Lower leg skin (tissue), 4 donors: ENCODE data around the gene FGF12. TPM values are rescaled to one million over a fixed set of nuclear protein-coding genes. Genes with fewer than 3 reads are reported as not detected.

ENCODE experiments used
- DNase-seq, 2 donors: peaks; one replicate each; pipeline ENCODE4 v3.0.0-alpha.2; 2019; ENCODE audit warnings: low spot score in 2 of 2
- H3K4me3 ChIP-seq: fragments of 200-600 bp; sonication (generic); 2 replicates; pipeline ENCODE4 v1.5.1; 2017; ENCODE audit warnings: mild to moderate bottlenecking, low read depth; ENCODE audit not compliant: poor library complexity, severe bottlenecking
- POLR2A ChIP-seq, 2 donors: fragments of 450-650 bp; IDR thresholded peaks; one replicate each; pipeline ENCODE4 v1.6.1; 2016 to 2017; ENCODE audit warnings: antibody characterized with exemption in 2 of 2, mild to moderate bottlenecking in 1 of 2, moderate library complexity in 1 of 2
- WGBS, 2 donors: methylation state at CpG; one replicate each; pipeline ENCODE4 v1.1.5; 2018; 5-methylcytosine and 5-hydroxymethylcytosine counted together
- intact Hi-C: fragments of 100-400 bp; cut with DNase I; formaldehyde crosslinking; loops from one replicate; pipeline ENCODE4 v1.15.0; 2023; ENCODE audit warnings: low total_unique reads
- total RNA-seq, 4 donors: library from RNA; depleted of rRNA; stranded (reverse); fragments of >200 nt; gene quantifications; one replicate each; pipeline ENCODE4 v1.1.0, GENCODE V29; 2016
- TF ChIP-seq, protein P1 (sequence below), 3 donors: fragments of 450-650 bp; IDR thresholded peaks; one replicate each; pipeline ENCODE4 v1.5.1; 2016; ENCODE audit warnings: antibody characterized with exemption in 3 of 3, mild to moderate bottlenecking in 3 of 3, moderate library complexity in 2 of 3

FGF12 gene
- total RNA-seq, 4 donors from 2014 or later, result 0.05 to 0.45 (median 0.19) TPM; not detected in 1

GRCh38 chr3:192408007-192408646 is 319.2 kb downstream of the FGF12 start:
- DNase-seq, result peak in 1 of 2 donors; percentile 80
- no peak overlapping the region for H3K4me3 ChIP-seq
- intact Hi-C loops, result no loop called here
- TF ChIP-seq, protein P1, sequence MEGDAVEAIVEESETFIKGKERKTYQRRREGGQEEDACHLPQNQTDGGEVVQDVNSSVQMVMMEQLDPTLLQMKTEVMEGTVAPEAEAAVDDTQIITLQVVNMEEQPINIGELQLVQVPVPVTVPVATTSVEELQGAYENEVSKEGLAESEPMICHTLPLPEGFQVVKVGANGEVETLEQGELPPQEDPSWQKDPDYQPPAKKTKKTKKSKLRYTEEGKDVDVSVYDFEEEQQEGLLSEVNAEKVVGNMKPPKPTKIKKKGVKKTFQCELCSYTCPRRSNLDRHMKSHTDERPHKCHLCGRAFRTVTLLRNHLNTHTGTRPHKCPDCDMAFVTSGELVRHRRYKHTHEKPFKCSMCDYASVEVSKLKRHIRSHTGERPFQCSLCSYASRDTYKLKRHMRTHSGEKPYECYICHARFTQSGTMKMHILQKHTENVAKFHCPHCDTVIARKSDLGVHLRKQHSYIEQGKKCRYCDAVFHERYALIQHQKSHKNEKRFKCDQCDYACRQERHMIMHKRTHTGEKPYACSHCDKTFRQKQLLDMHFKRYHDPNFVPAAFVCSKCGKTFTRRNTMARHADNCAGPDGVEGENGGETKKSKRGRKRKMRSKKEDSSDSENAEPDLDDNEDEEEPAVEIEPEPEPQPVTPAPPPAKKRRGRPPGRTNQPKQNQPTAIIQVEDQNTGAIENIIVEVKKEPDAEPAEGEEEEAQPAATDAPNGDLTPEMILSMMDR (IDR thresholded peaks at IDR 0.05), result no peak
- no peak for TF ChIP-seq POLR2A (IDR thresholded peaks at IDR 0.05)
- WGBS, 2 donors, result 1 to 2% methylated on average over 45 to 50 of the region's 50 CpGs

DNA sequence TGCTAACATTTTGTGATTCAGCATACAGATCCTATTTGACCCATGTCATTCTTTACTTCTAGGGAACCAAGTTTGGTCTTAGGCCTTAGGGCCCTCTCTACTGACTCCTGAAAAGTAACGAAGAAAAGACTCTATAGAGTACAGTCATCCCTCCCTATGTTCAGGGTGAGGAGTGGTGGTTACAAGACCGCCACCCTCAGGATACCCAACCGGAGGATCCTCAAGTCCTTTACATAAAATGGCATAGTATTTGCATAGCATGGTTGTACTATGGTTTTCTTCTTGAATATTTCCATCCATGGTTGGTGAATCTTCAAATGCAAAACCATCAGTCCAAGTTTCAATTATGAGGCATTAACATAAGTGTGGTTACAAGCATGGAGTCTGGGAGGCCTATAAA is 327.6 kb downstream of the FGF12 start:
- 91 to 92% methylated on average over 3 of the region's 3 CpGs for WGBS, 2 donors
- no peak for DNase-seq
- TF ChIP-seq, protein P1 (IDR thresholded peaks at IDR 0.05), result no peak
- H3K4me3 ChIP-seq, result no peak overlapping the region
- intact Hi-C loops, result no loop called here

DNA sequence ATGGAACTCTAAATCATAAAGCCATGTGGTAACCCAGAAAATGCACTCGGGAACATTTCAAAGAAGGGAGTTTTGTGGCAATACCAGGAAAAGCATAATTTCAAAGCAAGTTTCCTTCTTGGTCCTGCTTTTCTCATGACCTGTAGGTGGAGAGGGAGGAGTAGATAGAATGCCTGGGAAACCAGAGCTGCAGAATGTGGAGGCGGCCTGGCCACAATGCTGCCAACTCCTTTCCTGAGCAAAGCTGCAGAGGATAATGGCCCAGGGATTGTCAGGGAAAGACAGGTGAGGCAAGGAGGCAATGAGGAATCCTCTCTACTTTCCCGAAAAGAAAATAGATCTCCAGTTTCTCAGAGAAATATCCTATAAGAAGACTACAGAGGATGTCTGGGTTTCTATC is 330.3 kb downstream of the FGF12 start:
- intact Hi-C loops, result no loop called here
- WGBS, 2 donors, result 87 to 90% methylated on average over 3 of the region's 3 CpGs
- DNase-seq, result no peak
- no peak for TF ChIP-seq POLR2A (IDR thresholded peaks at IDR 0.05)
- TF ChIP-seq, protein P1 (IDR thresholded peaks at IDR 0.05), result no peak
- no peak overlapping the region for H3K4me3 ChIP-seq

GRCh38 chr3:192395506-192395905 is 331.8 kb downstream of the FGF12 start:
- WGBS, 2 donors, result 43 to 54% methylated on average over 5 of the region's 5 CpGs
- no peak for TF ChIP-seq POLR2A (IDR thresholded peaks at IDR 0.05)
- TF ChIP-seq, protein P1 (IDR thresholded peaks at IDR 0.05), result no peak
- intact Hi-C loops, result no loop called here
- DNase-seq, result no peak
- H3K4me3 ChIP-seq, result no peak overlapping the region

GRCh38 chr3:192392986-192393385 is 334.4 kb downstream of the FGF12 start:
- intact Hi-C loops, result no loop called here
- no peak for DNase-seq
- TF ChIP-seq, protein P1 (IDR thresholded peaks at IDR 0.05), result no peak
- no peak for TF ChIP-seq POLR2A (IDR thresholded peaks at IDR 0.05)
- 77 to 78% methylated on average over 4 of the region's 4 CpGs for WGBS, 2 donors
- H3K4me3 ChIP-seq, result no peak overlapping the region

DNA sequence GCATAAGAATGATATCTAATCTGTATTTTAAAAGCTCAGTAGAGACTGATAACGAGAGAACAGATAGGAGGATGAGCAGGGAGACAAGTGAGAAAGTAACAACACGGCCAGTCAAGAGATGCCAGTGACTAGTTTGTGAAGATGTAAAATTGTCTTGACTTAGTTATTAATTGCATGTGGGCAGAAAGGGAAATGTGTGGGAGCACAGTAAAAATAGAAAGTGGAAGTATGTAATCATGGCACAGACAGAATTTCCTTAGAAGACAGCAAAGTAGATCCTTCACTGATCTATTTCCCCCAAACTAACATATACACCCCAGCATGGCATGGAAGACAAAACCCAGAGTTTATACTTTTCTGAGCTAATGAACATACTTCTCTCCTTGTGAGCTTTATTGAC is 344.5 kb downstream of the FGF12 start:
- WGBS, 2 donors, result 55 to 69% methylated on average over 2 of the region's 2 CpGs
- no peak for TF ChIP-seq POLR2A (IDR thresholded peaks at IDR 0.05)
- TF ChIP-seq, protein P1 (IDR thresholded peaks at IDR 0.05), result no peak
- no peak for DNase-seq
- no peak overlapping the region for H3K4me3 ChIP-seq
- intact Hi-C loops, result no loop called here
